Measurements from ENCODE around the gene TMEM236. TPM values are rescaled to one million over a fixed set of nuclear protein-coding genes. Genes with fewer than 3 reads are reported as not detected.

Gene TMEM236
- total RNA-seq, 2 donors from 2014 or later = 0.30 to 0.37 TPM

- no peak overlapping the region for H3K4me3 Mint-ChIP-seq
- H3K27me3 Mint-ChIP-seq = peaks cover 49% of the 10 kb centered on the region
- no peak overlapping the region for H3K27ac Mint-ChIP-seq
- no peak for ATAC-seq (replicated peaks)
- H3K4me1 Mint-ChIP-seq = peaks cover 7% of the 10 kb centered on the region
- H3K9me3 Mint-ChIP-seq = no peaks in the 10 kb centered on the region
- H3K36me3 Mint-ChIP-seq (ENCODE audit: low read depth) = no peaks in the 10 kb centered on the region
Observed at GRCh38 chr10:17811146-17811865, 59.3 kb downstream of the TMEM236 start.

DNA sequence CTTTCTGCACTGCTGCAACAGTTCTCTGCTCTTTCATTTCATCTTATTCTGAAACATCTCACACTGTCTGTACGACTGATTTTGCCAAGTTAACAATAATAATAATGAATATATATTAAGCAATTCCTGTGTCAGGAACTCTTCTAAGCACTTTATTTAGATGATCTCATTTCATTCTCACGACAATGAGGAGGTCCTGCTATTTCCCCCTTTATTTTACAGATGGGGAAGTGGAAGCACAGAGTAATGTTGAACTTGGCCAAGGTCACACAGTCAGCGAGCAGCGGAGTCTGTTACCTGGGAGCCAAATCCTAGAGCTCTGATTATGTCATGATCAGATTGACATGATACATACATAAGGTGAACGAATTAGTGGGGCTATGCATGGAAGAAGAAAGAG, 63.0 kb downstream of the TMEM236 start:
- Mint-ChIP-seq H3K36me3 (ENCODE audit: low read depth) (no peaks in the 10 kb centered on the region), H3K4me3 (no peak overlapping the region), H3K27me3 (peaks cover 42% of the 10 kb centered on the region), H3K4me1 (peaks cover 4% of the 10 kb centered on the region), H3K9me3 (no peaks in the 10 kb centered on the region), H3K27ac (no peak overlapping the region)
- no peak for ATAC-seq (replicated peaks)

- H3K36me3 Mint-ChIP-seq (ENCODE audit: low read depth) = no peaks in the 10 kb centered on the region
- ATAC-seq (replicated peaks) = no peak
- H3K27me3 Mint-ChIP-seq = peaks cover 32% of the 10 kb centered on the region
- H3K4me3 Mint-ChIP-seq = no peak overlapping the region
- no peak overlapping the region for H3K27ac Mint-ChIP-seq
- no peaks in the 10 kb centered on the region for H3K9me3 Mint-ChIP-seq
- no peaks in the 10 kb centered on the region for H3K4me1 Mint-ChIP-seq
Observed at GRCh38 chr10:17816199-17816598, 64.2 kb downstream of the TMEM236 start.

DNA sequence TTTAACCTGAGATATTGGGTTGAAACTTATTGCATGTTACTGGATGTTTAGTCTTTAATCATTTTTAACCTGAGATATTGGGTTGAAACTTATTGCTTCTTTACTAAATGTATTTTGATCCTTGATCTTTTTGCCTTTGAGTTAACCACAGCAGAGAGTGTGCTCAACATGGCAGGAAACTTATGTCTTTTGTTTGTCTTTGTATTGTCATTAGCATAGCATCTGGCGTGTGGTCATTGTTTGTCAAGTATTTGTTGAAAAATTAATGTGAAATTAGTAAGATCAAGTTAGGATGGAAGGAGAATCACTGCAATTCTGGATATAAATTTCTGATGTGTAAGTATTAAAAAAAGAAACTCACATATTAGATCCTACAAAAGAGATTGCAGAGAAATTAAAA, 65.3 kb downstream of the TMEM236 start:
- H3K4me3 Mint-ChIP-seq = no peak overlapping the region
- H3K9me3 Mint-ChIP-seq = no peaks in the 10 kb centered on the region
- H3K27me3 Mint-ChIP-seq = peaks cover 23% of the 10 kb centered on the region
- no peak overlapping the region for H3K27ac Mint-ChIP-seq
- H3K36me3 Mint-ChIP-seq (ENCODE audit: low read depth) = no peaks in the 10 kb centered on the region
- H3K4me1 Mint-ChIP-seq = no peaks in the 10 kb centered on the region
- ATAC-seq (replicated peaks) = no peak

DNA sequence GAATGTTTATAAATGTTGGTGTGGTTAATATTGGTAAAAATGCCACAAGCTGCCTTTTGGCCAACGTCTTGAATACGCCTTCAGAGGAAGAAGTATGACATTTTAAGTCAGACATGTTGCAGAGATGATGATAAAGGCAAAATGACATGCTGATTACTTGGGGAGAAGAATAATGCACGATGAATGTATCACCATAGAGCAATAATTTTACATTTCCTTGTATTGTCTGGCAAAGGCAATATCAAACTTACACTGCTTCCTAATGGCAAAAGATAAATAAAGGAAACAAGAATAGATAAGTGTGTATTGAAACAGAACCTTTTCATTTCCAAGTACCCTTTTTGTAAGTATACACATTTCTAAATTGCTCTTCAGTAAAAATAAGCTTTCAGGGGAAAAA, 65.8 kb downstream of the TMEM236 start:
- Mint-ChIP-seq H3K4me3 (no peak overlapping the region), H3K9me3 (no peaks in the 10 kb centered on the region), H3K4me1 (no peaks in the 10 kb centered on the region), H3K27ac (no peak overlapping the region), H3K36me3 (ENCODE audit: low read depth) (no peaks in the 10 kb centered on the region), H3K27me3 (peaks cover 24% of the 10 kb centered on the region)
- no peak for ATAC-seq (replicated peaks)

DNA sequence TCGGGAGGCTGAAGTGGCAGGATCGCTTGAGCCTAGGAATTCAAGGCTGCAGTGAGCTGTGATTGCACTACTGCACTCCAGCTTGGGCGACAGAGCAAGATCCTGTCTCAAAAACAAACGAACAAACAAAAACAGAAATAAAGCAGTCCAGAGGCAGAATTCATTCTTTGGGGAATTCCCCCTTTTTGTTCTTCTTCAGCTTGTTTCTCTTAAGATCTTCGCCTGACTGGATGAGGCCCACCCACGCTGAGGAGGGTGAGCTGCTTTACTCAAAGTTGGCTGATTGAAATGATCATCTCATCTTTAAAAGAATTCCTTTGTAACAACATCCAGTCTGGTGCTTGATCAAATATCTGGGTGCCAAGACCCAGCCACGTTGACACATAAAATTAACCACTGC, 67.8 kb downstream of the TMEM236 start:
- Mint-ChIP-seq H3K27me3 (peaks cover 22% of the 10 kb centered on the region), H3K27ac (no peak overlapping the region), H3K4me3 (no peak overlapping the region), H3K9me3 (no peaks in the 10 kb centered on the region), H3K36me3 (ENCODE audit: low read depth) (no peaks in the 10 kb centered on the region), H3K4me1 (no peaks in the 10 kb centered on the region)
- ATAC-seq (replicated peaks) = no peak

DNA sequence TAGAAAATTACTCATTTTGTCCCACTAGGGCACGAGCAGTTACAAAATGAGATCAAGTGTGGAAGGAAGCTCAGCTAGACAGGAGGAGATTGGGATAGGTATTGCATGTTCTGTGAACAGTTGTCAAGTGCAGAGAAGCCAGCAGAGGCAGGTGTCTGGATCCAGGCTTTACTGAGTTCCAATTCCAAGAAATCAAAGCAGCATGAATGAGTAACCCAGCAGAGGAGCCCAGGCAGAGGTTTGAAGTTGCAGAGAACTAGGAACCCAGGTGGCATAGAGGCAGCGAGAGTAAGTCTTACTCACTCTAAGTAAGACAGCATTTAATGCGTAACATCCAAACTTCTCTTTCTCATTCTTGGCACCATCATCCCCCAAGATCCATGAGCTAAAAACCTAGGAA, 68.9 kb downstream of the TMEM236 start:
- Mint-ChIP-seq H3K4me1 (no peaks in the 10 kb centered on the region), H3K27me3 (peaks cover 23% of the 10 kb centered on the region), H3K4me3 (no peak overlapping the region), H3K36me3 (ENCODE audit: low read depth) (no peaks in the 10 kb centered on the region), H3K9me3 (no peaks in the 10 kb centered on the region), H3K27ac (no peak overlapping the region)
- no peak for ATAC-seq (replicated peaks)

- no peaks in the 10 kb centered on the region for H3K36me3 Mint-ChIP-seq (ENCODE audit: low read depth)
- ATAC-seq (replicated peaks) = no peak
- no peaks in the 10 kb centered on the region for H3K9me3 Mint-ChIP-seq
- no peak overlapping the region for H3K4me3 Mint-ChIP-seq
- no peaks in the 10 kb centered on the region for H3K4me1 Mint-ChIP-seq
- H3K27ac Mint-ChIP-seq = no peak overlapping the region
- H3K27me3 Mint-ChIP-seq = peaks cover 25% of the 10 kb centered on the region
Observed at GRCh38 chr10:17821893-17822292, 69.9 kb downstream of the TMEM236 start.

GRCh38 chr10:17831341-17831740, 79.3 kb downstream of the TMEM236 start:
- no peak overlapping the region for H3K27ac Mint-ChIP-seq
- no peak overlapping the region for H3K4me3 Mint-ChIP-seq
- H3K36me3 Mint-ChIP-seq (ENCODE audit: low read depth) = no peaks in the 10 kb centered on the region
- no peaks in the 10 kb centered on the region for H3K4me1 Mint-ChIP-seq
- no peak for ATAC-seq (replicated peaks)
- peaks cover 26% of the 10 kb centered on the region for H3K27me3 Mint-ChIP-seq
- no peaks in the 10 kb centered on the region for H3K9me3 Mint-ChIP-seq

DNA sequence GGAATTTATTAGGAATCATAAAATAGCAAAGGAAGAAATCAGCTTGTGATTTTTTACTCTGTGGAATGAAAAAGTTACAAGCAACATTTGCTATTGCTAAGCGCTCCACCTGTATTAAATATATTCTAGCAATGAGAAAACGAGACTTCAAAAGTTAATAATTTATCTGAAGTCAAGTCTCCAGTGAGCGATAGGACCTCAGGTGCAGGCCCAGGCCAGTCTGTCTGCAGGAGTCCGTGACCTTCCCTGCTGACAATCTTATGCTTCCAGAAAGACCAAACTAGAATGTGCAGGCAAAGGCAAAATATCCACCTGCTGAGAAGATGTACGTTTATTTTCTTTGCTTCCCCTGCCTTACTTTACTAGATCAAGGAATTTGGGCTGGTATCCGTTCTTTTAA, 79.9 kb downstream of the TMEM236 start:
- Mint-ChIP-seq H3K4me1 (no peaks in the 10 kb centered on the region), H3K36me3 (ENCODE audit: low read depth) (no peaks in the 10 kb centered on the region), H3K4me3 (no peak overlapping the region), H3K27me3 (peaks cover 23% of the 10 kb centered on the region), H3K27ac (no peak overlapping the region), H3K9me3 (no peaks in the 10 kb centered on the region)
- no peak for ATAC-seq (replicated peaks)

GRCh38 chr10:17833656-17834055, 81.7 kb downstream of the TMEM236 start:
- no peaks in the 10 kb centered on the region for H3K4me1 Mint-ChIP-seq
- H3K9me3 Mint-ChIP-seq = no peaks in the 10 kb centered on the region
- H3K27me3 Mint-ChIP-seq = peaks cover 26% of the 10 kb centered on the region
- H3K36me3 Mint-ChIP-seq (ENCODE audit: low read depth) = no peaks in the 10 kb centered on the region
- ATAC-seq (replicated peaks) = no peak
- H3K4me3 Mint-ChIP-seq = no peak overlapping the region
- no peak overlapping the region for H3K27ac Mint-ChIP-seq

- Mint-ChIP-seq H3K9me3 (no peaks in the 10 kb centered on the region), H3K4me3 (no peak overlapping the region), H3K4me1 (no peaks in the 10 kb centered on the region), H3K27ac (no peak overlapping the region), H3K36me3 (ENCODE audit: low read depth) (no peaks in the 10 kb centered on the region), H3K27me3 (peaks cover 24% of the 10 kb centered on the region)
- ATAC-seq (replicated peaks) = no peak
Observed at GRCh38 chr10:17835688-17836087, 83.7 kb downstream of the TMEM236 start.

DNA sequence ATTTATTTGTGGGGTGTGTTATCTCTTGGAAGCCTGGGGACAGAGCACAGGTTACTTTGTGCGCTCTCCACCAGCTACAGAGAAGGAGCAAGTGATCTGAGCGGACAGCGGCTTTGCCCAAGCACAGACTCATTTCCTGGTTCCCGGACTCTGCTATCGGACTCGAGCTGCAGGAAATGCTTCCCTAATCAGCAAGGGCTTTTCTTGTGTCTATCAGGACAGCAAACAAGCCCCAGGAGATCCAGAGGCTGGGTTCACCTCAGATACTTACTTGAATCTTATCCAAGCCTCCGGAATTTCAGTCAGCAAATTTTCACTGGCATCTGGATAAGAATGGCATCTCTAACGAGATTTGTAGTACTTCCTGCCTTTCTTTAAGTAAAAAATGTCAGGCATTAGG, 84.9 kb downstream of the TMEM236 start:
- Mint-ChIP-seq H3K27ac (no peak overlapping the region), H3K4me1 (no peaks in the 10 kb centered on the region), H3K9me3 (no peaks in the 10 kb centered on the region), H3K4me3 (no peak overlapping the region), H3K36me3 (ENCODE audit: low read depth) (no peaks in the 10 kb centered on the region), H3K27me3 (peaks cover 20% of the 10 kb centered on the region)
- no peak for ATAC-seq (replicated peaks)

DNA sequence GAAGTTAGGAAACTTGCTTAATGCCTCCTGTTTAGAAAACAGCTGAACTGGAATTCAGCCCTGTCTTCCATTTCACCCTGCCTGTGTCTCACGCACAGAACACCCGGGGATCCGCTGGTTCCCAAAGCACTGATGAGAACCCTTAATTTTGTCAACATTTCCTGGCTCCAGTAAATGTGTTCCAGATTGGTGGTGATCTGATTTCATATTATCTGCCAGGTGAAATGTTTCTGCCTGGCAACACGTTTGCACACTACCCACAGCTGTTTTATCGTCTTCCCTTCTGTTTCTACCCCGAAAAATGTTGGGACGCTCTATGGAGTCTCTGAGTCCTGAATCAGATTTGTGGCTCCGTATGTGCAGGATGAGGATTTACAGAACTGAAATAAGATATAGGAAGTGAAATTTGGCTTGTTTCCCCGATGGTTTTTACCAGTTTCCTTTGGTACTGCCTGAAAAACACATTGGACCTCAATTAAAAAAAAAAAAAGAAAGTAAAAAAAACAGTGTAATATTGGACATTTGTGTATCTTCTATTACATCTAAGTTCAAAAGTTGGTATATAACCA, 86.2 kb downstream of the TMEM236 start:
- no peaks in the 10 kb centered on the region for H3K9me3 Mint-ChIP-seq
- H3K4me3 Mint-ChIP-seq = no peak overlapping the region
- no peak for ATAC-seq (replicated peaks)
- H3K27me3 Mint-ChIP-seq = peaks cover 20% of the 10 kb centered on the region
- no peaks in the 10 kb centered on the region for H3K36me3 Mint-ChIP-seq (ENCODE audit: low read depth)
- no peak overlapping the region for H3K27ac Mint-ChIP-seq
- H3K4me1 Mint-ChIP-seq = no peaks in the 10 kb centered on the region

GRCh38 chr10:17841050-17841449, 89.0 kb downstream of the TMEM236 start:
- Mint-ChIP-seq H3K27ac (no peak overlapping the region), H3K9me3 (no peaks in the 10 kb centered on the region), H3K27me3 (peaks cover 10% of the 10 kb centered on the region), H3K4me3 (no peak overlapping the region), H3K4me1 (no peaks in the 10 kb centered on the region), H3K36me3 (ENCODE audit: low read depth) (no peaks in the 10 kb centered on the region)
- ATAC-seq (replicated peaks) = no peak
